ENCODE data around the gene TRAK1.

The TRAK1 gene

GRCh38 chr3:42182555-42182954 is 91.4 kb downstream of the TRAK1 start:
- DNase-seq, result no peak

GRCh38 chr3:42183991-42184632 is 93.0 kb downstream of the TRAK1 start:
- DNase-seq, result no peak

- no peak for DNase-seq
Measured at GRCh38 chr3:42184651-42185443, 93.7 kb downstream of the TRAK1 start.

GRCh38 chr3:42187936-42188335 is 96.8 kb downstream of the TRAK1 start:
- no peak for DNase-seq

GRCh38 chr3:42188376-42188775 is 97.2 kb downstream of the TRAK1 start:
- DNase-seq, result no peak

GRCh38 chr3:42189001-42189460 is 97.9 kb downstream of the TRAK1 start:
- no peak for DNase-seq

- no peak for DNase-seq
Measured at GRCh38 chr3:42189736-42190135, 98.6 kb downstream of the TRAK1 start.

GRCh38 chr3:42190701-42191442 is 99.7 kb downstream of the TRAK1 start:
- DNase-seq, result peak; percentile 24 to 53 (median 50)

GRCh38 chr3:42191443-42191747 is 100.2 kb downstream of the TRAK1 start:
- DNase-seq, result no peak

GRCh38 chr3:42192334-42193200 is 101.4 kb downstream of the TRAK1 start:
- no peak for DNase-seq

- no peak for DNase-seq
Measured at GRCh38 chr3:42194943-42195510, 103.9 kb downstream of the TRAK1 start.

- no peak for DNase-seq
Measured at GRCh38 chr3:42195879-42196330, 104.7 kb downstream of the TRAK1 start.

- no peak for DNase-seq
Measured at GRCh38 chr3:42198709-42199108, 107.6 kb downstream of the TRAK1 start.

- no peak for DNase-seq
Measured at GRCh38 chr3:42202217-42202865, 111.2 kb downstream of the TRAK1 start.

- DNase-seq, result no peak
Measured at GRCh38 chr3:42204867-42205599, 113.9 kb downstream of the TRAK1 start.

GRCh38 chr3:42205800-42206514 is 114.8 kb downstream of the TRAK1 start:
- no peak for DNase-seq

- no peak for DNase-seq
Measured at GRCh38 chr3:42209917-42210316, 118.8 kb downstream of the TRAK1 start.

GRCh38 chr3:42210726-42211125 is 119.6 kb downstream of the TRAK1 start:
- no peak for DNase-seq

GRCh38 chr3:42213417-42213816 is 122.3 kb downstream of the TRAK1 start:
- no peak for DNase-seq

- DNase-seq, result no peak
Measured at GRCh38 chr3:42214064-42214463, 122.9 kb downstream of the TRAK1 start.

Measured in activated CD4-positive, CD25-positive, alpha-beta regulatory T cell (primary cell).